Hematopoietic multipotent progenitor cell treated with erythropoietin and hydrocortisone succinate and interleukin-3 and kit ligand, for 8 days (in vitro differentiated cells): ENCODE results near the gene ATXN7L1.

Experiments
- DNase-seq: peaks from one replicate; pipeline ENCODE4 v3.0.0-alpha.2; 2015

The ATXN7L1 gene

DNA sequence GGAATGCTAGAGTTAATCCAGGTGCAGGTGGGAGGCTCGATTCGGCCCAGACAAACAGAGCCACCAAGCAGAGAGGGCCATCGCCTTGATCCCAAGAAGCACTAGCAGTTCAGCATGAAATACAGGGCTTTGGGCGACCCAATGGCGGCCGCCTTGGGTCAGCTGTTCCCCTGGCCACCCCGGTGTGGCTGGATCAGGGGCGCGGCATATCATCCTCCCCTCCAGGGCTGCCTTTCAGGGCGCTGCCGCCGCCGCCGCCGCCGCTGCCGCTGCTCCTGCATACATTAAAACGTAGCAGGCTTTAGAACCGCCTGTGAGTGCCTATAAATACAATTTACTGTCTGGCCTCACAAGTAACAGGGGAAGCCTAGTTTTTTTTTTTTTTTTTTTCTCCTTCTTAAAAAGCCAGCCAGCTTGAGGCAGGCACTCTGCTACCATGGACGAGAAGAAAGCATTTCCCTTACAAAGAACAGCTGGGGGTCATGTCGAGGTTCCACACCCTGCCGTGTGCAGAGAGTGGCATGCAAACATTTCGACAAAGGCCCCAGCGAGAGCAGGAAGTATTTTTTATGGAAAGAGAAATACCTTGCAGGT is 237.4 kb downstream of the ATXN7L1 start:
- DNase-seq, result no peak

DNA sequence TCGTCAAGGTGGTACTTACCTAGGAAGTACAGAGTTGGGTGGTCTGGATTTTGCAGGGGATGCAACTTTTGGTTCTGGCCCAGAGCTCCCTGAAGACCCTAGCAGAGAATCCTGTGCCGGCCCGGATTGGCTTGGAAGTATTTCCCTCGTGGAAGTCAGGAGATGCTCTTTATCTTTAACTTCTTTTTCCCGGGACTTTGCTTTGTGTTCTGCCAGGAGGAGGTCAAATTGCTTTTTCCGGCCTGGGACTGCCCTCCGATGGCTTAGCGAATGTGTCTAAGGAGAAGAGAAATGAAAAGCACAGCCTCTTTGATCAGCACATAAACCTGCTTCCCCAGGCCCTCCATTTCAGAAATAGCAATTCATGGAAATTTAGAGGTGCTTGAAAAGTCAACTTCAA is 238.1 kb downstream of the ATXN7L1 start:
- DNase-seq, result no peak

GRCh38 chr7:105637755-105638154 is 238.6 kb downstream of the ATXN7L1 start:
- no peak for DNase-seq

DNA sequence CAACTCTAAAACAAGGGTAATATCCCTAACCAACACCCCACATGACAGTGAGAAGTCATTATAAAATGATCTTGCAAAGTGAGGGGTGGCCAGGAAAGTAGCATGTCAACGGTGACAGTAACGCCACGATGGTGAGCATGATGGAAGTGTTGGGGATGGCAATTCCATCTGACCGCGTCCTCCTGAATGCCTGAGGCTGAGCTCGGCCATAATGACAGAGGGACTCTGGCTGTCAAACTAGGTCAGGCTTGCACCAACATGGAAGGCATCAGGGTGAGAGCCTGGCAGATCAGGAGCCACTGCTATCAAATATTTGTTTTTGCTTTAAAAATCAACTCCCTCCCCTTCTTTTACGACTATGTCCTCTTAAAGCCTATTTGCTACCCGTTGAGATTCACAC is 239.4 kb downstream of the ATXN7L1 start:
- no peak for DNase-seq

- DNase-seq, result no peak
These were observed 241.2 kb downstream of the ATXN7L1 start for GRCh38 chr7:105635197-105635596.

DNA sequence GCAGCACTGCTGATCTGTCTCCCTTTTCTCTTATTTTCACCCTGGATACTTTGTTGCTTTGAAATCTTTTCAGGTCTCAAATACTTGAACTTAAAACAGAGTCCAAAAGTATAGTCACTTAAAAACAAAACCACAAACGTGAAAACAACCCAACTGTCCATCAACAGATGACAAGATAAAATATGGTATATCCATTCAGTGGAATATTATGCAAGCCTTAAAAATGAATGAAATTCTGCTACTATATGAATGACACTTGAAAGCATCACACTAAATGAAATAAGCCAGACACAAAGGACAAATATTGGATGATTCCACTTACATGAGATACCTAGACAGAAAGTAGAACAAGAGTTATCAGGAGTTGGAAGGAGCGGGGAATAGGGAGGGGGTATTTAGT is 250.4 kb downstream of the ATXN7L1 start:
- no peak for DNase-seq

DNA sequence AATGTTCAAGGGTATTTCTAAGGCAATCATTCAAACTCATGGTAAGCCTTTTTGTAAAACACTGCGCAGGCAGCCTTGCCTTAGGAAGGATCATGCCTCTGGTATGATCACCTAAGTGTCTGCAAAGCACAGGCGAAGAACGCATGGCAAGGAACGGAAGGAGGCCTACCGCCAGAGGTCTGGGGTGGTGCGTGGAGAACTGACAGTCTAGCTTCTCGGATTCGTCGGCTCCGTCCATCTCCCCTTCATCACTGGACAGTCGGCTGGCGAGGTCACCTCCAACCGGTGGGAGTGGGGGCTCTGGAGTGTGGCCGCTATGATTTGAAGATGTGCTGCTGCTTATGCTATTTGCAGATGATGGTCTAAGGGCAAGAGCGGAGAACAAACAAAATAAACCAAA is 252.5 kb downstream of the ATXN7L1 start:
- DNase-seq, result no peak

GRCh38 chr7:105623378-105623777 is 253.0 kb downstream of the ATXN7L1 start:
- DNase-seq, result no peak

- no peak for DNase-seq
These were observed 254.2 kb downstream of the ATXN7L1 start for GRCh38 chr7:105622106-105622731.

DNA sequence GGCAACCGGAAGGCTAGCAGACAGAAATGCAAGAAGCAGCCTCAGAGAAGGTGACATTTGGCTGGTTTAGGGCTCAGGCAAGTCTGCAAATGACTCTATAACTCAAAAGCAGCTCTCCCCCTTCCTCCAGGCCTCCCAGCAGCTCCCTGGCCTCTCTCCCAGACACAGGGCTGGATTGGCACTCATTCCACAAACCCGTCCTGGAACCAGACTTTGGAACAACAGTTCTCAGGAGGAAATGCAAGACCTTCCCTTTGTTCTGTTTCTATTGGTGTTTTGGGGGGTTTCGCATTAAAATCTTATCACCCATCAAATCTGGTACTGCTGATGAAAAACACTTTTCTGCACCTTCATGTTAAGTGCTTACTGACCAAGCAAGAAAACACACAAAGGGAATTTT is 254.8 kb downstream of the ATXN7L1 start:
- DNase-seq, result no peak

- DNase-seq, result no peak
These were observed 255.2 kb downstream of the ATXN7L1 start for GRCh38 chr7:105621176-105621575.

- DNase-seq, result no peak
These were observed 256.8 kb downstream of the ATXN7L1 start for GRCh38 chr7:105619590-105619989.

- no peak for DNase-seq
These were observed 258.4 kb downstream of the ATXN7L1 start for GRCh38 chr7:105618016-105618296.

DNA sequence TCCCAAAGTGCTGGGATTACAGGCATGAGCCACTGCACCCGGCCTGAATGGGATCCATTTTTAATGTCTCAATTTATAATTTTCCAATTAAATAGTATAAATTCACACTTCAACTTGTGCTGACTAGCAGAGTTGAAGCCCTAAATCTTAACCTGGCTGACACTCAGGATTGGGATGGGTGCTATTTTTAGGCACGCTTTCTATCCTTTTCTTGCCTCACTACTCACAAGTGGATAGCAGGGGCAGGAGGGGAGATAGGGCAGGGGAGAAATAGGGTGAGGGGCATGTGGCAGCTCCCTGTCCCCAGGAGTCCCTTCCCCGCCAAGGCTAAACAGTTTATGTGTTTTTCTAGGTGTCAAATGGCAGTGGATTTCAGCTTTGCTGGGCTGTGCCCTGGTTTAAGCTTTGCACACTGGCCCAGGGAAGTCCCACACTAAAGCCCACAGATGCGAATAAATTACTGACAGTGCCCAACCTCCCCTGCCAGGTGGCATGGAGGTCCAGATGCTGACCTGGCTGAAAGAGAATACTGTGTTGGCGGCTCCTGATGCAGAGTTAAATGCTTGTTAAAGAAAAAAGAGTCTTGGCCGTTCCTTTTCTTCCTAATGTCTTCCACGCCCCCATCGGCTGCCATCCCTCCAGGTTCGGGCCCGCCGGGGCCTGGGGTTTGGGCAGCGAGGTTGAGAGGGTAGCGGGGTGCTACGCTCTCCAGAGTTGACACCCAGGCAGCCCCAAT is 259.0 kb downstream of the ATXN7L1 start:
- DNase-seq, result no peak

GRCh38 chr7:105614341-105614840 is 262.0 kb downstream of the ATXN7L1 start:
- DNase-seq, result no peak

DNA sequence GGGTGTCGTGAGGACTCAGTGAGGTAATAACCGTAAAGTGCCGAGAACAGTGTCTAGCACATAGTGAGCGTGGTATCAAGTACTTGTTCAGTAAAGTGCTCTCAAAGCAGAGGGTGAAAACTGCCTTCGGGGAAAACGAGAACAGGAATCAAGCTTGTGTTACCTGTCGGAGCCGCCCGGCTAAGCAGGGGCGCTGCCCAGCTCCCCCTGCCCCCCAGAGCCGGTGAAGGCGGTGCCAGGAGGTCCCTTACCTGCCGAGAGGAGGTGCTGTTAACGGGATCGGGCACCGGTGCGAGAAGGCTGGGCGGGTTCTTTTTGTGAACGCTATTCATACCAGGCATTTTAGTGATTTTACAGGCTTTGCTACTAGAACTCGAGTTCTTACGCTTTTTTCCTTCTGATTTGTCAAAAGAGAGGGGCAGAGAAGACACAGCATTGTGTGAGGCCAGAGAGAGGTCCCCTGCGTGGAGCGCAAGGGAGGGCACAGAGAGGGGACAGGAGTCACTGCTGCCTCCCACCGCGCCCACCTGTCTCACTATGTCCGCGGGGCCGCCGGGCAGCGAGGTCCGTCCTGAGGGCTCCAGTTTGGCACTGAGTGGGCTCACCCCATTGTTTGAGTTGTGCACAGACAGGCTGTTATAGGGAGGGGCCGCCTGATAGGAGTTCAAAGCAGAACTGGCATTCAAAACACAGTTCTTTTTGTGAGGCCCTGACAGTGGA is 262.6 kb downstream of the ATXN7L1 start:
- no peak for DNase-seq

DNA sequence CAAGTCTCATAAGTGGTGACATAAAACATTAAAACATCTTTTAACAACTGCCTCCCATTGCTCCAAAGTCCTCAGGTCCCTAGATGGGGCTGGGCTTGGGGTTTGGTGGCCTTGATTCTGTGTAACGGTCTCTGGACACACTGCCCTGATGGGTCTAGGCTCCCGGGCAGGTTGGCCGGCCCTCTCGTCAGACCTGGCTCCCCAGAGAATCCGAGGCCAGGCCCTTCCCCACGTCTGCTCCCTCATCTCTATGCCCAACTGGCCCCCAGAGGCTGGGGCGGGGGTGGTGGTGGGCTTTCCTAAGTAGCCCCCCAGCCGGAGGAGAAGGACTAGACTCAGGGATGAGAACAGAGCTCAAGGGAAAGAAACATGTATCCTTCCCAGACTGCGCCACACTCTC is 263.6 kb downstream of the ATXN7L1 start:
- no peak for DNase-seq

DNA sequence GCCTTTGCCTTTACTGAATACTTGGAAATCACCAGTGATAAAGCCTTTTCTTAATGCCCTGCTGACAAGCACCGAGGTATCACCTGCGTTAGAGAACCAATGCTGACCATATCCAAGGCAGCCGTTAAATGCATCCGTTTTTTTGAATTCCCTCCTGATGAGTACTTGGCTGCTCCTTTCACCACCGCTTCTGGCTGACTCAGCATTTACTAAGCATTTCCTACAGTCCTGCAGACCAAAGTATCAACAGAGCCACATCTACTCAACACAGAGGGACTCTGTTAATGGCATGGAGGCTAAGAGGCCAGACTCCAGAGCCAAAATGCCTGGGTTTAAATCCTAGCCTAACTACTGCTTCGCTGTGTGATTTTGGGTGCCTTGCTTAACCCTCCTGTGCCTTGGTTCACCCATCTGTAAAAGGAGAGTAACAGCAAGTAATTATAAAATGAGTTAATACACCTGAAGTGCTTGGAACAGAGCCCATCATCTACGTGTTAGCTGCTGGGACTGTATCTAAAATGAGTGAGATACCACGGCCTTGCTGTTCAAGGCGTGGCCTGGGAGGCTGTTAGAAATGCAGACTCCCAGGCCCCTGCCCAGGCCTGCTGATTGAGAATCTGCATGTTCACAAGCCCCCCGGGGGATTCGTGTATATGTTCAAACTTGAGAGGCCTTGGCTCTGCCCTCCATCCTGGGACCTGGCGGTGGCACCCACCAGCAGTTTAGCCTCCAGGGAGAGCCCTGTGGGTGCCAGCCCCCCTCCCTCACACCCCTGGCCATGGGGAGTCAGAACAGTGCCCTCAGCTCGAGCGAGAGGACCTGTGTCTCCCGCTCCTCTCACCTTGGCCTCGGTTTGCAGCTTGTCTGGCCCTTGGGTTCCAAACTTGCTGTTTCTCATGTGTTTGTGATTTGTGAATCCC is 264.3 kb downstream of the ATXN7L1 start:
- no peak for DNase-seq

DNA sequence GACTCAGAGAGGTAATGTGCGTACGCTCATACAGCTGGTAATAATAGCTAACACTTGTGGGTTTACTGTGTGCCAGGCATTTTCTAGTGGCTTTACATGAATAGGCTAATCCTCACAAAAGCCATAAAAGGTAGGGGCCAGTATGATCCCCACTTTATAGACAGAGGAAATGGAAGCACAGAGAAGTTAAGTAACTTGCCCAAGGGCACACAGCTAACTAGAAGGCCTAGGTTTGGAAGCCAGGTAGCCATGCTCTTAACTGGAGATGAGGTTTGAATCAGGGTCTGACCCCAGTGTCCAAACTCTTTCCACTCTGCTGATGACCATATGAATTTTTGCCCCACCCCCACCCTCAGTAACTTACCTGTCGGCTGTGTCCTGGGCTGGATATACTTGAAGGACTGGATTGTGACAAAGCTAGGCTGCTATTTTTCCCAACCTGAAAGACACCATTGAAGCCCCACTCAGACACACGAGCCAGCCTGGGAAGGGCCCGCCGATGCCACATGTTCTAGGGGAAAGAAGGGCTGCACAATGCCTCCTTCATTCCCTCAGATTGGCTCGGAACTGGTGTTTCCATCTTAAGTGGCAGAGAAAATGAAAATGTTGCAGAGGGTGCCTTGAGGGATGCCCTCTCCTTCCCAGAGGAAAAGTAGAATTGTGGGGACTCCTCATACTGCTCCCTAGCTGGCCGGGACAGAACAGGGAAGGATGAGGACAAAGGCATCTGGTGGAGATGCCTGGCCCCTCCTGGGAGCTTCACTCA is 266.1 kb downstream of the ATXN7L1 start:
- no peak for DNase-seq

GRCh38 chr7:105602325-105603305 is 273.8 kb downstream of the ATXN7L1 start:
- DNase-seq, result no peak
